NOMO-1 treated with dmso at 0.1 percent for 144 hours (cell line): ENCODE results near the gene SELPLG.
"Not testable (repeated sequence)": the region's sequence is repeated elsewhere in the genome, so short reads cannot be mapped to it uniquely, and the experiment has no call there.

Experiments
- DNase-seq: peaks from one replicate; lab custom pipeline; 2025; ENCODE audit not compliant: unreplicated experiment; lab: John Stamatoyannopoulos, UW

The SELPLG gene

DNA sequence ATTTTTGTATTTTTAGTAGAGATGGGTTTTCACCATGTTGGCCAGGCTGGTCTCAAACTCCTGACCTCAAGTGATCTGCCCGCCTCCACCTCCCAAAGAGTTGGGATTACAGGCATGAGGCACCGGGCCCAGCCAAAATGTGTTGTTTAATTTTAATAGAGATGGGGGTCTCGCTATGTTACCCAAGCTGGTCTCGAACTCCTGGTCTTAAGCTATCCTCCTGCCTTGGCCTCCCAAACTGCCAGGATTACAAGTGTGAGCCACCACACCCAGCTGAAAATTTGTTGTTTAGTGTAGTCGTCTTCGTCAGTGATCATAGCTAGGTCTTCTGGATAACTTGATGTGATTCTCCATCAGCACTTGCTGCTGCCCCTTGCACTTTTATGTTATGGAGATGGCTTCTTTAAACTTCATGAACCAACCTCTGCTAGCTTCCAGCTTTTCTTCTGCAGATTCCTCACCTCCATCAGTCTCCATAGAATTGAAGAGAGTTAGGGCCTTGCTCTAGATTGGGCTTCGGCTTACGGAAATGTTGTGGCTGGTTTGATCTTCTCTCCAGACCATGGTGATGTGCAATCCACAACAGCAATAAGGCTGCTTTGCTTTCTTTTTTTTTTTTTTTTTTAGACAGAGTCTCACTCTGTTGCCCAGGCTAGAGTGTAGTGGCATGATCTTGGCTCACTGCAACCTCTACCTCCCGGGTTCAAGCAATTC is 58.3 kb downstream of the SELPLG start:
- no peak for DNase-seq

GRCh38 chr12:108574276-108574675 is 59.4 kb downstream of the SELPLG start:
- DNase-seq: not testable (repeated sequence)

GRCh38 chr12:108573317-108573716 is 60.4 kb downstream of the SELPLG start:
- no peak for DNase-seq

GRCh38 chr12:108572166-108572790 is 61.4 kb downstream of the SELPLG start:
- no peak for DNase-seq
